SW 1271 (cell line): ENCODE measurements around the gene XXYLT1.

ENCODE experiments used
- DNase-seq, 2 experiments: peaks; one replicate each; lab custom pipeline; 2025; lab: John Stamatoyannopoulos, UW

The XXYLT1 gene

GRCh38 chr3:195129644-195130492 lies 141.1 kb downstream of the XXYLT1 start:
- no peak for DNase-seq

DNA sequence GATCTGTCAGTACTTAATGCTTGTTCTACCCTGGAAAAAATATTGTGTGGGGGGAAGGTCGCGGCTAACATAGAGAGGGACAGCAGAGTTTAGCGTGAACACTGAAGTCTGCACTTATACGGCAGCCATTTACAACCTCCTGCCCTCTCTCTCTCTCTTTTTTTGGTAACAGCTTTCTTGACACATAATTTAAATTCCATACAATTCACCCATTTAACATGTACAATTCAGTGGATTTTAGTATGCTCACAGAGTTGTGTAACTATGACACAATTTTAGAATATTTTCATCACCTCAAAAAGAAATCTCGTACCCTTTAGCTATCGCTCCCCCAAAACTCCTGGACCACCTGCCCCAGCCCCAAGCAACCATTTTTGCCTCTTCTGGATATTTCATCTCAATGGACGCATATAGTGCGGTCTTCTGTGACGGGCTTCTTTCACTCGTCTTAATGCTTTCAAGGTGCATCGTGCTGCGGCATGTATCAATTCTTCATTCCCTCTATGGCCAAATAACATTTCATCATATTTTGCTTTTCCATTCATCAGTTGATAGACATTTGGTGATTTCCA lies 141.8 kb downstream of the XXYLT1 start:
- DNase-seq = no peak

- DNase-seq = no peak
Observed at GRCh38 chr3:195128255-195129071, 142.5 kb downstream of the XXYLT1 start.

DNA sequence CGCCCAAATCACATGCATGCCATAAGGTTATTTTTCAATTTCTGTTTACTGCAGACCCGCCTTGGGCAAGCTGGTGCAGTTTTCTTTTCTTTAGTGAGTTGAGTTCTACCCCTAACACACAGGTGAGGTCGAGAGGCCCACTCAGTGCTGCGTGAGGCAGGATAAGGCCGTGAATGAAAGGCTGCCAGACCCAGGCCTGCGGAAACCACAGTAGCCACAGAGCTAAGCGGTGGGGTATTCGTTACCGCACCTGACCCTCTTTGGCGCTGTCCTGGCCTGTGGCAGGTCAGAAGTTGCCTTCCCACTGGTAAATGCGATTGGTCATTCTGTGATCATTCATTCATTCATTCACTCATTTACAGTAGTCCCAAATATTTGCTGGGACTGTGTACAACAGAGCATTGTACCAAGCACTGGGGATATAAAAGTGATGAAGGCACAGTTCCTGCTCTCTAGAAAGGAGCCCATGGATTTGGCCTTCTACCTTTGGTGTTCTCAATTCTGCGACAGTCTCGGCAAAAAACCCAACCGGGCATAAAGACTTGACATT lies 144.8 kb downstream of the XXYLT1 start:
- DNase-seq = no peak

GRCh38 chr3:195125646-195126045 lies 145.3 kb downstream of the XXYLT1 start:
- no peak for DNase-seq

- DNase-seq = no peak
Observed at GRCh38 chr3:195124378-195124992, 146.5 kb downstream of the XXYLT1 start.

DNA sequence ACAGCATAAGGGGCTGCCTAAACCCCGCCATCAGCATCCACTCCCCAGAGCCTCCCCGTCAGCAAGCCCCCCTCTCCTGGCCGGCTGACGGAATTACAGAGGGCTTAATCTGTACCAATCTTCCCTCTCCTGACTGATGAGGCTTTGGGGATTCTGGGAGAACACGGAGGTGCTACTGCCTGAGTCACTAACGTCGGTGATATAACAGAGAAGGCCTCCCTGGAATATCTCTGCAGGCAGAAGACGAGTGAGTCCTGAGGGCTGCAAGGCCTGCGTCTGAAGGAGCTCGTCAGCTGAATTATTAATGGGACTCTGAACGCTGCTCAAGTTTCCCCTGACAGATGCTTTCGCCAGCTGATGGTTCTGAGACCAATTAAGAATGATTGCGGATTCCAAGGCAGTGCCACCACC lies 147.7 kb downstream of the XXYLT1 start:
- no peak for DNase-seq

GRCh38 chr3:195122261-195122660 lies 148.7 kb downstream of the XXYLT1 start:
- DNase-seq = no peak

GRCh38 chr3:195120267-195120601 lies 150.7 kb downstream of the XXYLT1 start:
- DNase-seq = no peak

DNA sequence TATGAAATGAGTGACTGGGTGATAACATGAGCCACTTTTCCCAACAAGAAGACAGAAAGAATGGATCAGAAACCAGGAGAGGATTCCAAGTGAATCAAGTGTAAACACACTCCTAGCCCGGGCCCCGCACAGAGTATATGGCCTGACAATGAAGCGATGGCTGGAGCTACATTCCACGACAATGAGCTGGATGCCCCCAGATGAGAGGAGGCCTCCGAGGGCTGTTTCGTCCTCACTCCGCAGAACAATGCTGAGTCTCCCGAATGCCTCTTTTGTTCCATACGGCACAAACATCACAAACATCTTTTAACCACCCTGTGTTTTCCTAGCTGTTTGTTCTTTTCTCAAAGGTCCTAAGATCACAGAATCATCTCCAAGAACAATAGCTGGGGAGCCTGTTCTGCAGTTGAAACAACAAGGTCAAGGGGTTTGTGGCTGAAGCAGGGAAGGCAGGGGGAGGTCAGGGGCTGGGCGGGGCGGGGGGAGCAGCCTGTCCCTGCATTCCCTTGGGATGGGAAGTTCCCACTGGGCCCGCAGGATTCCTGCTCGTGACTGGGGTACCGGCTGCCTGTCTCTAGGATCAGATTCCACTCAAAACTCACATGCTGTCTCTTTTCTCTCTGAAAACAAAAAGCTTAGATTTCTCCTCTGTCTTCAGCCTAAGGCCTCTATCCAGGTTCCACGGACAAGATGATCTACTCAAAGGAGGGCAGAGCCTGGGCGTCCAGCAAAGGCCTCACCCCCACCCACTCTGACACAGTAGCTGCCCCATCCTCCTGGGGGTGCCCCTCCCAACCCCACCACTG lies 151.3 kb downstream of the XXYLT1 start:
- DNase-seq = peak in 1 of 2 experiments; percentile 50

DNA sequence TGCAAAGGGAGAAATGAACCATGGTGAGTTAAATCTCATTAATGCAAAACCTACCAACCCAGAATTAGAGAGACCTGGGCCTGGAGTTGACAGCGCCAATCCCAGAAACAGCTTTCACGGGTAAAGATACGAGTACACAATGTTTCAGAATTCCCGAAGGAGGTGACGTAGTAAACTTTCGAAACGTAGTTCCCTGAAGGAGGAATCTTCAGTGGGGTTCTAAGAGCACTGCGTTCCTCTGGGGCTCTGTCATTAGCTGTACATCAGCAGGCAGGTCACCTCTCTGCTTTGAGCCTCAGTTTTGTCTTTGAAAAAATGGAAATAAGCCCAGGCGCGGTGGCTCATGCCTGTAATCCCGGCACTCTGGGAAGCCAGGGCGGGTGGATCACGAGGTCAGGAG lies 152.3 kb downstream of the XXYLT1 start:
- DNase-seq = no peak

- DNase-seq = peak; percentile 43 to 51
Observed at GRCh38 chr3:195117978-195118581, 152.9 kb downstream of the XXYLT1 start.

DNA sequence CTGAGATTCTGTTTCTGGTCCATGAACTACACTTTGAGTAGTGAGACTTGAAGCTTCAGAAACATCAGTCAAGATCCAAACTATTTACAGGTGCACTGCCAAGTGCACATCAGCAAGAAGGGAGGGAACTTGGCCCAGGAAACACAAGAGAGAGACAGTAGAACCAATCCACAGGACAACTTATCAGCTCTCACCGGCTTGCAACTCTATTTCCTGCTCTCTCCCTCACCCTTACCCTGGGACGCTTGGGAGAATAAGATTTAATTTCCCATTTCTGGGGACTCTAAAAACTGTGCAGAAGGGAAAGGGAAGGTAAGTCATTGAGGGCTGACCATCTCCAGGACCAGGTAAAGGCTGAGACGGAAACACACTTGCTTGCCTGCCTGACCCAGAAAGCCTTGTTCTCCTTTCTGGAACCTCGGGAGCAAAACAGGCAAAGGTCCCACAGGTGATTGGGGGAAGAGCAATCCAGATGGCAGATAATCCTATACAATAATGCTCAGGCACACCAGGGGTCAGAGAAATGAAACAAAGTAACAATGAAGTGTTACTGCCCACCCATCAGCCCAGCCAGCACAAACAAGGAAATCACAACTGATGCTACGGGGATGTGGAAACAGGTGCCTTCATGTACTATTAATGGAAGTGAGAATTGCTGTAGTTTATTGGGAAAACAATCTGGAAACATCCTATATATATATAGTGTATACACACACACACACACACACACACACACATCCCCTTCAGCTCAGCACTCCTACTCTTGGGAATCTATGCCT lies 154.4 kb downstream of the XXYLT1 start:
- DNase-seq = no peak

DNA sequence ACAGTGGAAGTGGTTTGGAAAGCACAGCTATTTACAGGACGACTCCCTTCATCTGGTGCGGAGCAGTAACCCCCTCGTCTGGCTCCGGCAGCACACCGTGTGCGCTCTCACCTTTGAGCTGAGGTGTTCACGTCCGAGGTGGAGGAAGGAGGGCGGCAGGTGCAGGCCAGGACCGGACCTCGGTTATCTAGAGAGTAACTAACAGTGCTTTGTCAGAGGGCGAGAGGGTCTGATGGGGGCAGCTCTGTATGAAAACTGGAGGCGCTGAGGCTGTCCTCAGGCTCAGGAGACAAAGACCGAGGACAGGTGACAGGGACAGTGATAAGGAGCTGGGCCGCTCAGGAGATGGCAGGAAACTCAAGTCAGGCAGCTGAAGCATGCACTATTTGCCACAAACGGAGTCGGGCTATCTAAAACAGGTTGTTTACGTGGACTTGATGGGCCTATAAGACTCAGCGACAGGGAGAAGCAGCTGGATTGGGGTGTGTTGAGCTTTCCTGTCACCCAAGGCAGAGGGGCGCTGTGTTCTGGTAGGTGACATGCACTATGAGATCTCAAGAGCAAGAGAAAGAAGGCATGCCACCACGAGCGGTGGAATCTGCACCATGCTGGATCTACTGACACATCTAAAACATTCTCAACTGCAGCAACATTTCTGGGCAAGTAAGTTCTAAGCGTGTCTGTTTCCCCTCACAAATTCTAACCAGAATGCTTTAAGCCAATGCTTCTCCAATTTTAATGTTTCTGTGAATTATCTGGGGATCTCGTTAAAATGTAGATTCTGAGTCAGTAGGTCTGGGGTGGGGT lies 155.2 kb downstream of the XXYLT1 start:
- DNase-seq = no peak

DNA sequence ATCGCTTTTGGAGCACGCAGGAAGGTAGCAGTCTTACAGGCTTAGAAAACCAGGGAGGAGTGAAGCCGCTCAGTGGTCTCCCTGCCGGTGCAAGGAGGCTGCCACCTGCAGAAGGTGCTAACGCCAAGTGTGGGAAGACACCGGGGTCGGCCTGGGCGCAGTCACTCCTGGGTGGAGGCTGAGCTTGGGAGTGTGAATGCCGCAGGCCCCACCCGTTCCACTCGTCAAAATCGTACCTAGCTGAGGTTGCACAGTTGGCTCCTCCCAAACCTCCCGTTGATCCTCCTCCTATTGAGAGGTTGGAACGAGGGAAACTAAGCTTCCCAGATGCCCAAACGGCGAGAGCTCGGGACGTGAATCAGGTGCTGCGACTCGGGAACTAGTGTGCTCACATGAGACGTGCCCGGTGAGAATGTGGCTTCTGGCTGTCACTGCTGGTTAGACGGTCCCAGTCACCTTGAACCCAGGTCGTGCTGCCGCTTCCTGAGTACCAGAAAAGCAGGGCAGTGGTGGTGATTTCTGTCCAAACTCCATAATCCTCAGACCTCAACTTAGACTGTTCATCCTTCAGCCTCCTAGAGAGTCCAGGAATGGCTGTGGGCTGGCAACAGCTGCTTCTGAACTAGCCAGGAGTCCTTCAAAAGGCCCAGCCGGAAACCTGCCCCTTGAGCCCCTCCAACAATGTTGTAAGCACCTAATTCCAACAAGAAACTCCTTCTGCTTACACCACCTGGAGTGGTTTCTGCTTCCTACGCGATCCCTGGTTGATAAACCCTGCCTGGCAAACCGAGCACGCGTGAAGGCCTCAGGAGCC lies 156.0 kb downstream of the XXYLT1 start:
- DNase-seq = no peak

DNA sequence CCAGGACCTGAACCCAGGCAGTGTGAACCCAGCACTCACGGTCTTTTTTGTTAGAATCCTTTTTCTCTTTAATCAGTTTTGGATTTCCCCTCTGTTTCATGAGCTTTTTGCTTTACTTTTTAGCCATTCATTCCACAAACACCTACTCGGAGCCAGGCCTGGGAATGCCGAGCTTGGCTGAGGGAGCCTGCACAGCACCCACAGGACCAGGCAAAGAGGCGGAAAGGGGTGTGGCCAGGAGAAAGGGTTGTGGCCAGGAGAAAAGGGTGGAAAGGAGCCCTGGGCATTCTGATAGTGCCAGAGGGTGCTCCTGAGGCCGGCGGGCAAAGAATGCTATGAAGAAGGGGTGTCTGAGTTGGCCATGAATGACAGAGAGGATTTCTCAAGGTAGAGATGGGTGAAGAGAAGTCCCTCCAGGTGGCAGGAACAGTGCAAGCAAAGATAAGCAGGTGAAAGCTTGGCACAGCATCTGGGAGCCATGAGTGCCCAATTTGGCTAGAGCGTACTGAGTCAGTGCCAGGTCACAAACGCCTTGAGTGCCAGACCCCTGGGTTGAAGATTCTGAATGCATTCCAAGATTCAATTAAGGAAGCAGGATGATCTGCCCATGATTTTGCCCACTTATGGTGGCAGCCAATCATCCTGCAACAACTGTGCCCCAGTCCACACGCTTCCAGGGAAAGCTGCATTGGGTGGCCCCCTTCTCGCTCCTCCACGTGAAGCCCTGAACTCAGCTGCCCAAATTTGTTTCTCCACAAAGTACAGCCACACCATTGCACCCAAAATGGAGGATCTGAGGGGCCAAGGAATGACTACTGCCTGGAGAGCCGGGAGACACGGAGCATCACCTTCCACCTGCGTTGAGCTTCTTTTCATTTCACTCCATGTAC lies 157.2 kb downstream of the XXYLT1 start:
- no peak for DNase-seq

GRCh38 chr3:195113048-195113447 lies 157.9 kb downstream of the XXYLT1 start:
- DNase-seq = no peak
